H1 (cell line): ENCODE data around the gene OASL. TPM values are rescaled to one million over a fixed set of nuclear protein-coding genes. Genes with fewer than 3 reads are reported as not detected.

Source experiments
- polyA plus RNA-seq, 7 experiments: library from polyadenylated mRNA; depleted of rRNA in 3 of 7; stranded (reverse) in 5 of 7; unstranded in 2 of 7; fragments of >200 nt in 5 of 7; fragments of 200-250 nt in 2 of 7; gene quantifications; 1 replicate in 5 of 7; 2 replicates in 1 of 7; 4 replicates in 1 of 7; pipeline versions ENCODE4 v1.2.1 to v1.2.3, GENCODE V29; 2011 to 2013; ENCODE audit warnings: missing spikeins in 2 of 7, mixed read lengths in 2 of 7
- small RNA-seq: library from polyadenylated mRNA; stranded (forward); fragments of <200 nt; extraction: miRNeasy Mini kit (QIAGEN cat#:217004); gene quantifications from one replicate; pipeline ENCODE3, GENCODE V24; 2013; ENCODE audit not compliant: insufficient read depth
- total RNA-seq: library from RNA; stranded (reverse); fragmentation: NEBNext Ultra II Directional; extraction: Animal tissue kit (Norgen Biotek cat#: 25700); gene quantifications from 2 replicates; pipeline ENCODE4 v1.2.1, GENCODE V29; 2021

OASL gene
- total and polyA plus RNA-seq, 2 of the 8 experiments (the other 6 are each of a cell fraction or from before 2014, with no cell fraction given), result not detected

Small RNA genes lying within 50 kb of the gene (small RNA-seq; reads per million reads assigned to genes)
- not detected for gene AC079602.2

Other genes with a start within 250 kb of the OASL start
- gene SPPL3, start 134.9 kb downstream of the OASL start, total RNA-seq, result 43.5 and 48.4 TPM in 2 replicates
- 27.3 and 30.1 TPM in 2 replicates for gene SPPL3, start 134.9 kb downstream of the OASL start, polyA plus RNA-seq (2011; rRNA removed)
- not detected in 2 replicates for gene HNF1A, start 60.7 kb downstream of the OASL start, total RNA-seq
- 0.02 TPM in 1 of 2 replicates, not detected in the other for gene HNF1A, start 60.7 kb downstream of the OASL start, polyA plus RNA-seq (2011; rRNA removed)
- 22.3 and 23.7 TPM in 2 replicates for gene C12orf43, start 22.8 kb downstream of the OASL start, total RNA-seq
- 9.2 and 12.3 TPM in 2 replicates for gene C12orf43, start 22.8 kb downstream of the OASL start, polyA plus RNA-seq (2011; rRNA removed)
- 0.42 and 0.56 TPM in 2 replicates for gene P2RX7, start 93.6 kb upstream of the OASL start, total RNA-seq
- gene P2RX7, start 93.6 kb upstream of the OASL start, polyA plus RNA-seq (2011; rRNA removed), result 0.16 and 0.38 TPM in 2 replicates
- gene P2RX4, start 170.9 kb upstream of the OASL start, total RNA-seq, result 7.1 and 9.5 TPM in 2 replicates
- 12.2 and 21.4 TPM in 2 replicates for gene P2RX4, start 170.9 kb upstream of the OASL start, polyA plus RNA-seq (2011; rRNA removed)